Muscle layer of colon (tissue), 2 donors: ENCODE results near the gene BAHCC1.
"Not testable (repeated sequence)": the region's sequence is repeated elsewhere in the genome, so short reads cannot be mapped to it uniquely, and the experiment has no call there.

Experiments used
- H3K27ac ChIP-seq: one replicate; pipeline ENCODE4 v1.7.0; 2013; ENCODE audit warnings: low read depth, mild to moderate bottlenecking, low read length, moderate library complexity
- H3K27me3 ChIP-seq, 2 donors: one replicate each; pipeline ENCODE4 v1.7.0; 2013; ENCODE audit warnings: low read length in 2 of 2, mild to moderate bottlenecking in 2 of 2; ENCODE audit not compliant: insufficient read depth in 2 of 2, control insufficient read depth in 1 of 2
- H3K36me3 ChIP-seq: one replicate; pipeline ENCODE4 v1.7.0; 2013; ENCODE audit warnings: mild to moderate bottlenecking, low read length; ENCODE audit not compliant: insufficient read depth
- H3K4me1 ChIP-seq: one replicate; pipeline ENCODE4 v1.7.0; 2013; ENCODE audit warnings: mild to moderate bottlenecking, low read length; ENCODE audit not compliant: insufficient read depth
- H3K4me3 ChIP-seq, 2 donors: one replicate each; pipeline ENCODE4 v1.7.0; 2013; ENCODE audit warnings: low read length in 2 of 2, low read depth in 1 of 2, mild to moderate bottlenecking in 1 of 2, moderate library complexity in 1 of 2
- H3K9ac ChIP-seq: one replicate; pipeline ENCODE4 v1.7.0; 2013; ENCODE audit warnings: low read length
- H3K9me3 ChIP-seq: one replicate; pipeline ENCODE4 v1.7.0; 2013; ENCODE audit warnings: mild to moderate bottlenecking, low read length
- donor health status: abdominal sarcoma.
- donor health status: Adenocarcinoma of cecum.

The BAHCC1 gene

GRCh38 chr17:81394921-81395599, at the start of gene BAHCC1:
Gene BAHCC1, plus strand, starts transcription at chr17:81395457. Its CDS starts 4,283 bp downstream, at chr17:81399740.
- no peaks in the 10 kb centered on the region for H3K27me3 ChIP-seq
- H3K36me3 ChIP-seq: no peaks in the 10 kb centered on the region
- no peaks in the 10 kb centered on the region for H3K9me3 ChIP-seq
- peak within 1 kb of the TSS; percentile 77 to 84 for H3K4me3 ChIP-seq
- H3K9ac ChIP-seq: peak within 1 kb of the TSS; percentile 71
- peak within 1 kb of the TSS; percentile 86 for H3K27ac ChIP-seq
- H3K4me1 ChIP-seq: peaks cover 29% of the 10 kb centered on the region

DNA sequence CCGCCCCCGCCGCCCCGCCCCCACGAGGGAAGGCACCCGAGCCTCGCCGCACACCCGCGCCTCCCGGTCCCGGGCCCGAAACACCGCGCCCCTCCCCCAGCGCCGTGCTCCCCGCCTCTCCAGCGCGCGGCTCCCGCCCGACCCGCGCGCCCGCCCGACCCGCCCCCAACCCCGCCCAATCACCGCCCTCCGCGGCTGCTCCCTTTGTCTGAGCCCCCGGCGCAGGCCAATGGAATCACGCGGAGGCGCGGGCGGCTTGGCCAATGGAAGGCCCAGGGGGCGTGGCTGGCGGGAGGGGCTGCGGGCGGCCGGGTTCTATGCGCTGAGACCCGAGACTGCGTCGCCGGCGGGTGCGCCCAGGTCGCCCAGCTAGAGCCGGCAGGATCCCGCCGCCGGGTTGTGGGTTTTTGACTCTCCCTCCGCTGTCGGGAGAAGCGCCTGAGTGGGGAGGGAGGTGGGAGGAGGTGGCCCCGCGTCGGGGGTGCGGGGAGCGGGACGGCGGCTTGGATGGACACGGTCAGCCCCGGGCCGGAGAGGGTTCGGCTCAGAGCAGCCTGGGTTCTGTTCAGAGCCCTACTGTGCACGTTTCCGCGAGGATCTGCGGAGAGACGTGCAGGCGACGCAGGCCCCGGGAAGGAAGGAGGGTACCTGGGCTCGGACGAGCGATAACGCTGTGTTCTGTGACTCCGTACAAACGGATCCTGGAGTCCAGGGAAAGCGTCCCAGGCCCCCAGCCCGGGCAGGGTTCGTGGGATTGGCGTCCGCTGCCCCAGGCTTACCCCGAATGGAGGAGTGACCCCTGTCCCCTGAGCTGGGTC, 49.0 kb upstream of the BAHCC1 start:
- peak overlapping the region; percentile 40 to 58 for H3K4me3 ChIP-seq
- H3K27ac ChIP-seq: peak overlapping the region; percentile 66
- no peaks in the 10 kb centered on the region for H3K9me3 ChIP-seq
- H3K36me3 ChIP-seq: no peaks in the 10 kb centered on the region
- peaks cover 6% of the 10 kb centered on the region for H3K4me1 ChIP-seq
- H3K9ac ChIP-seq: no peak overlapping the region
- no peaks in the 10 kb centered on the region for H3K27me3 ChIP-seq

GRCh38 chr17:81346908-81347349, 48.3 kb upstream of the BAHCC1 start:
- no peaks in the 10 kb centered on the region for H3K27me3 ChIP-seq
- peak overlapping the region; percentile 66 for H3K27ac ChIP-seq
- no peaks in the 10 kb centered on the region for H3K36me3 ChIP-seq
- H3K4me1 ChIP-seq: peaks cover 6% of the 10 kb centered on the region
- H3K9me3 ChIP-seq: no peaks in the 10 kb centered on the region
- H3K9ac ChIP-seq: no peak overlapping the region
- H3K4me3 ChIP-seq: peak overlapping the region; percentile 40 to 58

DNA sequence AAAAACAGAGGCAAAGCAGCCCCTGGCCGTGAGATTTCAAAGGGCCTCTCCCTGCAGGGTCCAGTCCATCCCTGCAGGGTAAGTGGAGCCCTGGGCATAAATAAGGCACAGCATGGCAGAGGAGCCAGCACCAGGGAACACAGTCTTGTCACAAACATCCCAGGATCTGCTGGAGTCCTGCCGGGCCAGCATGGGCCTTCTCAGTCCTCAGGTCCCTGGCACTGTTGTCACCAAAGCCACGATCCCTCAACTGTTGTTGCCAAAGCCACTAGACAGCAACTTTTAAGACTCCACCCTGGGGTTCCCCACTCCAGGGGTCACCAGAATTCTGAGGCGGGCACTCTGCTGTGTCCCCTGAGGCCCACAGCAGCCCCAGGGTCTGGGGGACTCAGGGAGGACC, 47.8 kb upstream of the BAHCC1 start:
- Histone ChIP-seq H3K4me1 (peaks cover 6% of the 10 kb centered on the region), H3K36me3 (no peaks in the 10 kb centered on the region), H3K4me3 (no peak overlapping the region), H3K27ac (no peak overlapping the region), H3K9me3 (no peaks in the 10 kb centered on the region), H3K9ac (no peak overlapping the region), H3K27me3 (no peaks in the 10 kb centered on the region)

GRCh38 chr17:81348097-81349055, 46.9 kb upstream of the BAHCC1 start:
- no peaks in the 10 kb centered on the region for H3K36me3 ChIP-seq
- no peak overlapping the region for H3K9ac ChIP-seq
- peaks cover 6% of the 10 kb centered on the region for H3K4me1 ChIP-seq
- H3K4me3 ChIP-seq: no peak overlapping the region
- no peak overlapping the region for H3K27ac ChIP-seq
- H3K27me3 ChIP-seq: no peaks in the 10 kb centered on the region
- H3K9me3 ChIP-seq: no peaks in the 10 kb centered on the region

- H3K27ac ChIP-seq: no peak overlapping the region
Measured at GRCh38 chr17:81349397-81350319, 45.6 kb upstream of the BAHCC1 start.

GRCh38 chr17:81350320-81350890, 44.9 kb upstream of the BAHCC1 start:
- Histone ChIP-seq H3K27me3 (no peaks in the 10 kb centered on the region), H3K27ac (no peak overlapping the region)

More at GRCh38 chr17:81349397-81350319, 45.6 kb upstream of the BAHCC1 start:
- Histone ChIP-seq H3K9ac (no peak overlapping the region), H3K36me3 (no peaks in the 10 kb centered on the region), H3K9me3 (no peaks in the 10 kb centered on the region), H3K4me3 (no peak overlapping the region), H3K27me3 (no peaks in the 10 kb centered on the region), H3K4me1 (peaks cover 6% of the 10 kb centered on the region)

GRCh38 chr17:81351329-81352052, 43.8 kb upstream of the BAHCC1 start:
- H3K4me3 ChIP-seq, H3K9ac ChIP-seq, H3K36me3 ChIP-seq, H3K9me3 ChIP-seq, H3K27me3 ChIP-seq, H3K4me1 ChIP-seq, H3K27ac ChIP-seq: not testable (repeated sequence)

More at GRCh38 chr17:81350320-81350890, 44.9 kb upstream of the BAHCC1 start:
- Histone ChIP-seq H3K9ac (no peak overlapping the region), H3K4me1 (peaks cover 6% of the 10 kb centered on the region), H3K4me3 (no peak overlapping the region), H3K36me3 (no peaks in the 10 kb centered on the region), H3K9me3 (no peaks in the 10 kb centered on the region)

DNA sequence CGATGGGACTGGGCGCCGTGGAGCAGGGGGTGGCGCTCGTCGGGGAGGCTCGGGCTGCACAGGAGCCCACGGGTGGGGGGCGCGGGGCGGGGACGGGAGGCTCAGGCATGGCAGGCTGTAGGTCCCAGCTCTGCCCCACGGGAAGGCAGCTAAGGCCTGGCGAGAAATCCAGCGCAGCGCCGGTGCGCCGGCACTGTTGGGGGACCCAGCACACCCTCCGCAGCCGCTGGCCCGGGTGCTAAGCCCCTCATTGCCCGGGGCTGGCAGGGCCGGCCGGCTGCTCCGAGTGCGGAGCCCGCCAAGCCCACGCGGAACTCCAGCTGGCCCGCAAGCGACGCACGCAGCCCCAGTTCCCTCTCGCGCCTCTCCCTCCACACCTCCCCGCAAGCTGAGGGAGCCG, 43.2 kb upstream of the BAHCC1 start:
- H3K4me1 ChIP-seq, H3K9ac ChIP-seq, H3K36me3 ChIP-seq, H3K27me3 ChIP-seq, H3K9me3 ChIP-seq, H3K27ac ChIP-seq, H3K4me3 ChIP-seq: not testable (repeated sequence)
